Measurements from ENCODE around the gene MYBPC1. TPM values are rescaled to one million over a fixed set of nuclear protein-coding genes. Genes with fewer than 3 reads are reported as not detected.

The MYBPC1 gene
- total and polyA plus RNA-seq, 7 donors = 1,084 to 7,509 (median 4,088) TPM

DNA sequence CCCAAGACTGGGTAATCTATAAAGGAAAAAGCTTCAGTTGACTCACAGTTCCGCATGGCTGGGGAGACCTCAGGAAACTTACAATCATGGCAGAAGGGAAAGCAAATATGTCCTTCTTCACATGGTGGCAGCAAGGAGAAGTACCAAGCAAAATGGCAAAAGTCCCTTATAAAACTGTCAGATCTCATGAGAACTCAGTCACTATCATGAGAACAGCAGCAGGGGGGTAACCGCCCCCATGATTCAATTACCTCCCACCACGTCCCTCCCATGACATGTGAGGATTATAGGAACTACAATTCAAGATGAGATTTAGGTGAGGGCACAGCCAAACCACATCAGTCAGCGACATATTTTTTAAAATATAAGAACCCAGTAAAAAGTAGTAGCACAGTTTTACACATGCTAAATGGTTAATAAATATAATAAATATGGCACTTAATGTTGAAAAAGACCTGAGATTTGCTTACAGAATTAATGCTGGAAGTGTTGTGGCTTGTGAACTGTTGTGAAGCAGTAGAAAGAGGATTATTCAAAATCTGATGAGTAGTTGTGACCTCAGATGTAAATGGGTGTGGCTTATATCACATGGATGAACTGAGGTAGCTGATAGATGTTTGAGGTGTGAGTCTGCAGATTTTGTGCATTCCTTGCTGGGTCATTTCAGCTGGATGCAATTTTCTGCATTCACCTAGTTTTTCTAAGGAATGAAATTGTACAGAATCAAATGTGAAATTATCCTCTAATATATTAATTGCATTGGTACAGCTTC is 55.8 kb downstream of the MYBPC1 start:
- no peaks in the 10 kb centered on the region for H3K9me3 ChIP-seq
- no peak overlapping the region for H3K4me3 ChIP-seq
- no peaks in the 10 kb centered on the region for H3K27me3 ChIP-seq (ENCODE audit: insufficient read depth in 3 of 3, low read length in 2 of 3)
- H3K4me1 ChIP-seq = no peaks in the 10 kb centered on the region
- no peak for TF ChIP-seq CTCF (IDR thresholded peaks at IDR 0.05)
- no peak for ATAC-seq
- DNase-seq = no peak
- intact Hi-C loops (cut with DNase I) = loop anchor here in 1 of 2 donors (10.0 kb wide), 1 partner anchor 336 kb away; no protein-coding TSS in a partner anchor
- 69 to 80% (median 79%) methylated on average over 4 of the region's 4 CpGs for WGBS, 3 donors
- peaks cover 3 to 100% of the 10 kb centered on the region in 2 donors for H3K36me3 ChIP-seq (ENCODE audit: insufficient read depth in 1 of 2, low read depth in 1 of 2)
- peak overlapping the region; percentile 27 for H3K27ac ChIP-seq

GRCh38 chr12:101653030-101653429 is 58.3 kb downstream of the MYBPC1 start:
- intact Hi-C loops (cut with DNase I) = loop anchor here in 1 of 2 donors (10.0 kb wide), 1 partner anchor 338 kb away; no protein-coding TSS in a partner anchor
- WGBS, 3 donors = 68 to 74% (median 68%) methylated on average over 3 of the region's 3 CpGs
- no peak overlapping the region for H3K4me3 ChIP-seq
- no peaks in the 10 kb centered on the region for H3K27me3 ChIP-seq (ENCODE audit: insufficient read depth in 3 of 3, low read length in 2 of 3)
- H3K9me3 ChIP-seq = no peaks in the 10 kb centered on the region
- DNase-seq (no peak), ATAC-seq (no peak)
- no peak overlapping the region for H3K27ac ChIP-seq
- H3K4me1 ChIP-seq = no peaks in the 10 kb centered on the region
- no peak for TF ChIP-seq CTCF (IDR thresholded peaks at IDR 0.05)
- H3K36me3 ChIP-seq (ENCODE audit: insufficient read depth in 1 of 2, low read depth in 1 of 2) = peaks cover 3 to 100% of the 10 kb centered on the region in 2 donors

DNA sequence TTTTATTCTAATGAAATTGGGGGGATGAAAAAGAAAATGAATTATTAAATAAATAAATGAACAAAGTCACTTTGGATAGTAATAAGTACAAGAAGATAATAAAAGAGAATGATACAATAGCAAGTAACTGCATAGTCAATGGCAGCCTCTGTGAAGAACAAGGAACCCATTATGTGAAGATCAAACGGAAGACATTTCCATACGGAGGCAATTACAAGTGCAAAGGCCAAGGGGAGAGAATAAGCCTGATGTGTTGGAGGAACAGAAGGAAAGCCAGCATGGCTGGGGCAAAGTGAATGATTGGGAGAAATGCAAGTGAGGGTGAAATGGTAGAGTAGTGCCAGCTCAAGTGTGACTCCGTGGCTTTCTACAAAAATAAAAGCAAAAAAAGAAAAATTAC is 58.7 kb downstream of the MYBPC1 start:
- H3K27me3 ChIP-seq (ENCODE audit: insufficient read depth in 3 of 3, low read length in 2 of 3) = no peaks in the 10 kb centered on the region
- DNase-seq (no peak), ATAC-seq (no peak)
- TF ChIP-seq CTCF (IDR thresholded peaks at IDR 0.05) = no peak
- H3K36me3 ChIP-seq (ENCODE audit: insufficient read depth in 1 of 2, low read depth in 1 of 2) = peaks cover 3 to 100% of the 10 kb centered on the region in 2 donors
- no peak overlapping the region for H3K4me3 ChIP-seq
- H3K27ac ChIP-seq = no peak overlapping the region
- no peaks in the 10 kb centered on the region for H3K9me3 ChIP-seq
- no peaks in the 10 kb centered on the region for H3K4me1 ChIP-seq
- WGBS, 3 donors = 20 to 45% (median 25%) methylated on average over 3 of the region's 3 CpGs
- intact Hi-C loops (cut with DNase I) = loop anchor here in 1 of 2 donors (10.0 kb wide), 1 partner anchor 339 kb away; no protein-coding TSS in a partner anchor

- no peaks in the 10 kb centered on the region for H3K27me3 ChIP-seq (ENCODE audit: insufficient read depth in 3 of 3, low read length in 2 of 3)
- H3K9me3 ChIP-seq = no peaks in the 10 kb centered on the region
- WGBS, 3 donors = 88 to 93% (median 88%) methylated on average over 1 of the region's 1 CpG
- ATAC-seq = no peak
- no peaks in the 10 kb centered on the region for H3K4me1 ChIP-seq
- TF ChIP-seq CTCF (IDR thresholded peaks at IDR 0.05) = no peak
- DNase-seq = no peak
- no peak overlapping the region for H3K4me3 ChIP-seq
- peaks cover 3 to 100% of the 10 kb centered on the region in 2 donors for H3K36me3 ChIP-seq (ENCODE audit: insufficient read depth in 1 of 2, low read depth in 1 of 2)
- intact Hi-C loops (cut with DNase I) = loop anchor here in 1 of 2 donors (10.0 kb wide), 1 partner anchor 340 kb away; no protein-coding TSS in a partner anchor
- no peak overlapping the region for H3K27ac ChIP-seq
These were observed 59.7 kb downstream of the MYBPC1 start for GRCh38 chr12:101654442-101654841.
